GM23248 (cell line): ENCODE data around the gene DENND10. TPM values are rescaled to one million over a fixed set of nuclear protein-coding genes. Genes with fewer than 3 reads are reported as not detected.
"Not testable (repeated sequence)": the region's sequence is repeated elsewhere in the genome, so short reads cannot be mapped to it uniquely, and the experiment has no call there.

Source experiments
- DNase-seq: peaks from one replicate; pipeline ENCODE4 v3.0.0-alpha.2; 2015
- H2AFZ ChIP-seq: fragments of 200-600 bp; sonication (generic); 2 replicates; pipeline ENCODE4 v1.6.1; 2016; ENCODE audit warnings: antibody characterized with exemption
- H3F3A ChIP-seq: fragments of 200-600 bp; sonication (generic); 2 replicates; pipeline ENCODE4 v1.6.1; 2016; ENCODE audit warnings: mild to moderate bottlenecking, antibody characterized with exemption, mixed run types; ENCODE audit not compliant: insufficient read depth
- H3K27ac ChIP-seq: fragments of 200-600 bp; sonication (generic); 2 replicates; pipeline ENCODE4 v1.5.1; 2016; ENCODE audit warnings: mild to moderate bottlenecking
- H3K27me3 ChIP-seq: fragments of 200-600 bp; sonication (generic); replicated peaks from 2 replicates; pipeline ENCODE4 v1.6.1; 2016; ENCODE audit warnings: mild to moderate bottlenecking; ENCODE audit not compliant: insufficient read depth
- H3K36me3 ChIP-seq: fragments of 200-600 bp; sonication (generic); 2 replicates; pipeline ENCODE4 v1.6.1; 2016; ENCODE audit warnings: low read depth, mild to moderate bottlenecking
- H3K4me1 ChIP-seq: fragments of 200-600 bp; sonication (generic); 2 replicates; pipeline ENCODE4 v1.6.1; 2016; ENCODE audit warnings: mild to moderate bottlenecking; ENCODE audit not compliant: insufficient read depth
- H3K4me2 ChIP-seq: fragments of 200-600 bp; sonication (generic); one replicate; pipeline ENCODE4 v1.6.1; 2016; ENCODE audit warnings: mild to moderate bottlenecking; ENCODE audit not compliant: unreplicated experiment
- H3K4me3 ChIP-seq: fragments of 200-600 bp; sonication (generic); 2 replicates; pipeline ENCODE4 v1.5.1; 2016; ENCODE audit warnings: mild to moderate bottlenecking
- H3K79me2 ChIP-seq: fragments of 200-600 bp; sonication (generic); 2 replicates; pipeline ENCODE4 v1.6.1; 2016; ENCODE audit warnings: mild to moderate bottlenecking; ENCODE audit not compliant: insufficient read depth
- H3K9ac ChIP-seq: fragments of 200-600 bp; sonication (generic); 2 replicates; pipeline ENCODE4 v1.6.1; 2016; ENCODE audit warnings: mild to moderate bottlenecking
- H3K9me2 ChIP-seq: fragments of 200-600 bp; sonication (generic); 2 replicates; pipeline ENCODE4 v1.6.1; 2016; ENCODE audit warnings: mixed run types, mild to moderate bottlenecking, moderate library complexity; ENCODE audit not compliant: insufficient read depth
- H3K9me3 ChIP-seq: fragments of 200-600 bp; sonication (generic); one replicate; pipeline ENCODE4 v1.6.1; 2017; ENCODE audit warnings: low read depth
- H4K20me1 ChIP-seq: fragments of 200-600 bp; sonication (generic); 2 replicates; pipeline ENCODE4 v1.6.0; 2016; ENCODE audit not compliant: insufficient read depth
- EZH2 ChIP-seq: fragments of 200-600 bp; sonication (generic); IDR thresholded peaks from 2 replicates; pipeline ENCODE4 v1.6.1; 2018; ENCODE audit warnings: antibody characterized with exemption, mild to moderate bottlenecking; ENCODE audit not compliant: insufficient read depth, poor library complexity, severe bottlenecking
- EZH2phosphoT487 ChIP-seq: fragments of 200-600 bp; sonication (generic); IDR thresholded peaks from 2 replicates; pipeline ENCODE4 v1.6.1; 2018; ENCODE audit warnings: antibody characterized with exemption, moderate library complexity, mild to moderate bottlenecking, low read depth; ENCODE audit not compliant: insufficient read depth
- WGBS, 2 experiments: methylation state at CpG; one replicate each; pipeline ENCODE4 v1.1.6; 2015 to 2017; ENCODE audit warnings: low lambda C conversion rate in 2 of 2, low coverage in 1 of 2; ENCODE audit errors: missing lambda C conversion rate in 2 of 2; 5-methylcytosine and 5-hydroxymethylcytosine counted together
- in situ Hi-C: fragments of 300-500 bp; cut with MboI; formaldehyde crosslinking; loops from 2 replicates; pipeline ENCODE4 v1.15.0; 2020
- polyA plus RNA-seq: library from polyadenylated mRNA; unstranded; fragments of >200 nt; fragmentation: Nextera tagmentation; extraction: Ambion mirVana; gene quantifications from 2 replicates; pipeline ENCODE4 v1.2.1, GENCODE V29; 2016
- total RNA-seq: library from RNA; depleted of rRNA; stranded (reverse); fragments of >200 nt; shearing (Covaris generic); gene quantifications from 2 replicates; pipeline ENCODE4 v1.2.3, GENCODE V29; 2014

DENND10 gene
- total and polyA plus RNA-seq, 2 experiments from 2014 or later, result 76.1 to 82.9 TPM

DNA sequence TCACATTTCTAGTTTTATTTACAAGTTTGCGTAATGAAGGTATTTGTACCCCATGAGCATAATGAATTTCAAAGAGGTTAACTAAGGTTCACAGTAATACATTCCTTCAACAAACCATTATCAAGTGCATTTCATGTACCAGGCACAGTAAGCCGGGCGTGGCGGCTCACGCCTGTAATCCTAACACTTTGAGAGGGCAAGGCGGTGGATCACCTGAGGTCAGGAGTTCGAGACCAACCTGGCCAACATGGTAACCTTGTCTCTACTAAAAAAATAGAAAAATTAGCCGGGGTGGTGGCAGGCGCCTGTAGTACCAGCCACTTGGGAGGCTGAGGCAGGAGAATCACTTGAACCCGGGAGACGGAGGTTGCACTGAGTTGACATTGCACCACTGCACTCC lies 19.0 kb upstream of the DENND10 start:
- H3K9me2 ChIP-seq, result no peaks in the 10 kb centered on the region
- WGBS, 2 experiments, result 91 to 92% methylated on average over 11 of the region's 11 CpGs
- in situ Hi-C loops, result no loop called here
- no peak overlapping the region for H3K27ac ChIP-seq
- peaks cover 15% of the 10 kb centered on the region for H3K79me2 ChIP-seq
- H3K27me3 ChIP-seq, result no peaks in the 10 kb centered on the region
- H3K9ac ChIP-seq, result no peak overlapping the region
- no peaks in the 10 kb centered on the region for H3K9me3 ChIP-seq
- H4K20me1 ChIP-seq, result no peaks in the 10 kb centered on the region
- 0 out of 2 replicates have a peak, but pooled peaks cover 8% of the 10 kb centered on the region for H3F3A ChIP-seq
- H3K4me1 ChIP-seq, result no peaks in the 10 kb centered on the region
- H3K36me3 ChIP-seq, result no peaks in the 10 kb centered on the region
- DNase-seq, result no peak
- TF ChIP-seq EZH2phosphoT487 (no peak), EZH2 (no peak)
- H3K4me2 ChIP-seq, result no peak overlapping the region
- no peak overlapping the region for H3K4me3 ChIP-seq
- H2AFZ ChIP-seq, result no peak overlapping the region

DNA sequence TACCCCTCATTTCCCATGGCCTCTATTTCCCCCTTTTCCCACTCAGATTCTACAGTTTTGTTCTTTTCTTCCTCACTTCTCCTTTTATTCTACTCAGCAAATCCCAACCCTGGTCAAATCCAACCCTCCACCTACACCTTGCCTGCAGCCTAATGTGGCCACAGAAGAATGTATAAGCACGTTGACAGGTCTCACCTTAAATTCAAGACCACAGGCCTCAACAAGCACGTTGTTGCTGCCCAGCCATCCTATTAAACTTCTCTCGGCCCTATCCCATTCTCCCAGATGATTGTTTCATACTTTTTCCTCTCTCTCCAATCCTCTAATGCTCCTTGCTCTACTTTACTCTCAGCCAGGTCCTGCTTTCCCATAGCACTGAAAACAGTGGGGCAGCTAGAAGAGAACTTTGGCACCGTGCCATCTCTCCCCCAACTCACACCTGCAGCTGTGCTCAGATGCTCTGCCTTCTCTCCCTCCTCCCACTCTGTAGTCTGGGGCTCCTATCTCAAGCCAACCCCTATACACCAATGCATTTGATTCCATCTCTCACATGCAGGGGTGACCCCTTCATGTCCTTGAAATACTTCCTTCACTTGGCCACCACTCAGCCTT lies 16.5 kb upstream of the DENND10 start:
- H4K20me1 ChIP-seq, result no peaks in the 10 kb centered on the region
- in situ Hi-C loops, result no loop called here
- H3K9ac ChIP-seq, result no peak overlapping the region
- no peak overlapping the region for H3K4me3 ChIP-seq
- H3K79me2 ChIP-seq, result no peaks in the 10 kb centered on the region
- H3K4me1 ChIP-seq, result peaks cover 12% of the 10 kb centered on the region
- no peaks in the 10 kb centered on the region for H3K27me3 ChIP-seq
- no peaks in the 10 kb centered on the region for H3K36me3 ChIP-seq
- no peaks in the 10 kb centered on the region for H3K9me3 ChIP-seq
- WGBS, 2 experiments, result 54 to 58% methylated on average over 4 of the region's 4 CpGs
- H3K27ac ChIP-seq, result no peak overlapping the region
- TF ChIP-seq EZH2phosphoT487 (no peak), EZH2 (no peak)
- no peak overlapping the region for H2AFZ ChIP-seq
- H3K4me2 ChIP-seq, result no peak overlapping the region
- no peak for DNase-seq
- H3F3A ChIP-seq, result peaks cover 20% of the 10 kb centered on the region
- H3K9me2 ChIP-seq, result no peaks in the 10 kb centered on the region

DNA sequence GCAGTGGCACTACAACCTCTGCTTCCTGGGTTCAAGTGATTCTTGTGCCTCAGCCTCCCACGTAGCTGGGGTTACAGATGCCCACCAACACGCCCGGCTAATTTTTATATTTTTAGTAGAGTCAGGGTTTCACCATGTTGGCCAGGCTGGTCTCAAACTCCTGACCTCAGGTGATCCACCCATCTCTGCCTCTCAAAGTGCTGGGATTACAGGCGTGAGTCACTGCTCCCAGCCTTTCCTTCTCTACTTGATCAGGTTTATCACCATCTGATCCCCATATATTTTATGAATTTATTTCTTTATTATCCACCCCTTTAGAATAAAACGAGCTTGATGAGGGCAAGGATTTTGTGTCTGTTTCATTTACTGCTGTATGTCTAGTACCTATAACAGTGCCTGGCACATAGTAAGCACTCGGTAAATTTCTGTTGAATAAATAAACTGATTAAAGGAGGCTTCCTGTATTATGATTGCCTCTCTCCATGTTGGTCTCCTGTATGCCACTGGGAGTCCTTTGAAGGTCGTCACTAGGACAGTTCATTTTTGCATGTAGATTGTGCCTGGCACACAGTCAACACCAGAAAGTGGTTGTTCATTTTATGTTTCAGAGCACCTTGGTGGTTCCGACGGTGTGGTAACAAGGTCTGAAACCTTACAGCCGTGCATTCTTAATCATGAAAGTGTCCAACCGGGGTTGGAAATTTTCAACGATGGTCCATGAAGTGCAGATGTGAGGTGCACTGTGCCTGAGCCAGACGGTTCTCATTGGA lies 13.7 kb upstream of the DENND10 start:
- Histone ChIP-seq H4K20me1 (no peaks in the 10 kb centered on the region), H3K4me1 (peaks cover 12% of the 10 kb centered on the region), H3K4me3 (no peak overlapping the region), H2AFZ (no peak overlapping the region), H3K9me3 (no peaks in the 10 kb centered on the region), H3K27me3 (no peaks in the 10 kb centered on the region), H3K9ac (peak overlapping the region; percentile 25), H3K9me2 (no peaks in the 10 kb centered on the region), H3K27ac (peak overlapping the region; percentile 72), H3F3A (peaks cover 12% of the 10 kb centered on the region), H3K36me3 (no peaks in the 10 kb centered on the region), H3K79me2 (no peaks in the 10 kb centered on the region), H3K4me2 (no peak overlapping the region)
- WGBS, 2 experiments, result 89% methylated on average over 13 of the region's 13 CpGs
- TF ChIP-seq EZH2, result no peak
- no peak for TF ChIP-seq EZH2phosphoT487
- in situ Hi-C loops, result no loop called here
- DNase-seq, result no peak

DNA sequence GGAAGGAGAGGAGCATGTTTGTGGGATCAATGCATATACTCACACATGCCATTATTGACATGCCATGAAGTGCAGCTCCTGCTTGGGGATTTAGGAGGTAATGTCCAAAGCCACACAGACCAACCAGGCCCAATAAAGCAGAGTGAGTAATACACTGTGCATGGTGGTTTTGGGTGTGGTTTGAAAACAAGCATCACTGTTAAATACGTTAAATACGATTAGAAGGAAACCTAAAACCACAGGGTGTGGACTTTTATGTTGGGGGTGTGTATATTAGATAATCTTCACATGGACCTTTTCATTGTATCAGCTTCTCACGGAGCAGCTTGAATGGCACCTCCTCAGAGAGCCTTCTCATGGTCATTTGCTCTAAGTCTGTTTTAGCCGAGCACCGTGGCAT lies 12.9 kb upstream of the DENND10 start:
- Histone ChIP-seq H3K27me3 (no peaks in the 10 kb centered on the region), H3K36me3 (no peaks in the 10 kb centered on the region), H3F3A (peaks cover 12% of the 10 kb centered on the region), H3K79me2 (no peaks in the 10 kb centered on the region), H3K9me2 (no peaks in the 10 kb centered on the region), H3K4me3 (no peak overlapping the region), H2AFZ (peak overlapping the region; percentile 56), H3K9me3 (no peaks in the 10 kb centered on the region), H3K4me2 (no peak overlapping the region), H3K9ac (peak overlapping the region; percentile 25), H3K27ac (peak overlapping the region; percentile 72), H4K20me1 (no peaks in the 10 kb centered on the region), H3K4me1 (peaks cover 12% of the 10 kb centered on the region)
- 42 to 44% methylated on average over 5 of the region's 5 CpGs for WGBS, 2 experiments
- peak; percentile 90 for DNase-seq
- TF ChIP-seq EZH2 (no peak), EZH2phosphoT487 (no peak)
- in situ Hi-C loops, result no loop called here

DNA sequence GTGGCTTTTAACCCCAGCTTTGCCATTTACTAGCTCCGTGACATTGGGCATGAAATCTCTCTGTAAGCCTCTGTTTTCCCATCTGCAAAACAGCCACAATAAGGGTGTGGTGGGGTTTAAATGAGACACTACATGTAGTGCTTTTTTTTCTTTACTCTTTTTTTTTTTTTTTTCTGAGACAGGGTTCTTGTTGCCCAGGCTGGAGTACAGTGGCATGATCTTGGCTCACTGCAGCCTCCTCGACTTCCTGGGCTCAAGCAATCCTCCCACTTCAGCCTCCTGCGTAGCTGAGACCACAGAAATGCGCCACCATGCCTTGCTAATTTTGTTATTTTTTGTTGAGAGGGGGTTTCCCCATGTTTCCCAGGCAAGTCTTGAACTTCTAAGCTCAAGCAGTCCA lies 8.3 kb upstream of the DENND10 start:
- no peaks in the 10 kb centered on the region for H3K79me2 ChIP-seq
- H3K9me2 ChIP-seq, result no peaks in the 10 kb centered on the region
- H3K9ac ChIP-seq, result no peak overlapping the region
- H3F3A ChIP-seq, result peaks cover 7% of the 10 kb centered on the region
- no peaks in the 10 kb centered on the region for H3K36me3 ChIP-seq
- H3K4me3 ChIP-seq, result no peak overlapping the region
- no peak overlapping the region for H3K27ac ChIP-seq
- no peak for TF ChIP-seq EZH2phosphoT487
- WGBS, 2 experiments, result 67 to 72% methylated on average over 4 of the region's 4 CpGs
- no peaks in the 10 kb centered on the region for H3K27me3 ChIP-seq
- DNase-seq, result no peak
- H3K9me3 ChIP-seq, result no peaks in the 10 kb centered on the region
- in situ Hi-C loops, result no loop called here
- peaks cover 9% of the 10 kb centered on the region for H3K4me1 ChIP-seq
- H3K4me2 ChIP-seq, result no peak overlapping the region
- H2AFZ ChIP-seq, result no peak overlapping the region
- H4K20me1 ChIP-seq, result no peaks in the 10 kb centered on the region

DNA sequence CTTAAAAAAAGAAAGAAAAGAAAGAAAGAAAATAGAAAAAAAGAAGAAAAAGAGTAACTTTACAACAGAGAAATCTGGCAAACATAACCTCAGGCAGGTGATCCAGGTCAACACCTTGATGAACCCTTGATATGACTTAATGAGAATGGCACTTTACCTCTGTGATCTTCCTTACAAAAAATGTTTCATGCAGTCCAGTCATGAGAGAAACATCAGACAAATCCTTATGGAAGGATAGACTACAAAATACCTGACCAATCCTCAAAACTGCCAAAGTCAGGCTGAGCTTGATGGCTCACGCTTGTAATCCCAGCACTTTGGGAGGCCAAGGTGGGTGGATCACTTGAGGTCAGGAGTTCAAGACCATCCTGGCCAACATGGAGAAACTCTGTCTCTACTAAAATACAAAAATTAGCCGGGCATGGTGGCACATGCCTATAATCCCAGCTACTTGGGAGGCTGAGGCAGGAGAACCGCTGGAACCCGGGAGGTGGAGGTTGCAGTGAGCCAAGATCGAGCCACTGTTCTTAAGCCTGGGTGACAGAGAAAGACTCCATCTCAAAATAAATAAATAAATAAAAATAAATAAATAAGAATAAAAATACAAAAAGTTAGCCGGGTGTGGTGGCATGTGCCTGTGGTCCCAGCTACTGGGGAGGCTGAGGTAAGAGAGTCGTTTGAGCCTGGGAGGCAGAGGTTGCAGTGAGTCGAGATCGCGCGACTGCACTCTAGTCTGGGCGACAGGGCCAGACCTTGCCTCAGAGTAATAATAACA lies 7.1 kb upstream of the DENND10 start:
- H3K9me3 ChIP-seq, H2AFZ ChIP-seq, H3K9me2 ChIP-seq, H3F3A ChIP-seq, H3K27ac ChIP-seq, H3K27me3 ChIP-seq, H3K79me2 ChIP-seq, H3K4me3 ChIP-seq, H3K9ac ChIP-seq, H3K36me3 ChIP-seq, in situ Hi-C loops, DNase-seq, H4K20me1 ChIP-seq, H3K4me2 ChIP-seq: not testable (repeated sequence)
- WGBS, 2 experiments, result 89 to 95% methylated on average over 12 of the region's 12 CpGs
- H3K4me1 ChIP-seq, result peaks cover 10% of the 10 kb centered on the region; the same call in 1 of the 2 replicates
